ENCODE results near the gene QRICH2. TPM values are rescaled to one million over a fixed set of nuclear protein-coding genes. Genes with fewer than 3 reads are reported as not detected.

QRICH2 gene
- 1 to 10 TPM; 2.3 to 3.1 (median 2.7) TPM for total RNA-seq

- Histone ChIP-seq H3K4me1 (no peaks in the 10 kb centered on the region), H3K36me3 (peaks cover 48% of the 10 kb centered on the region), H3K9me3 (no peaks in the 10 kb centered on the region), H3K4me3 (no peak within 1 kb of the TSS), H3K27ac (no peak within 1 kb of the TSS), H3K27me3 (no peaks in the 10 kb centered on the region)
- no peak for TF ChIP-seq POLR2AphosphoS5 (IDR thresholded peaks at IDR 0.05)
- TF ChIP-seq EP300 (IDR thresholded peaks at IDR 0.05) = no peak
- TF ChIP-seq CTCF (IDR thresholded peaks at IDR 0.05) = no peak
- TF ChIP-seq POLR2A (IDR thresholded peaks at IDR 0.05) = no peak
- no peak for DNase-seq (ENCODE audit: low spot score in 2 of 2)
- 98% methylated on average over 43 of the region's 44 CpGs for WGBS
Measured at GRCh38 chr17:76307966-76308338, at the start of gene QRICH2. Gene QRICH2, minus strand, starts transcription at chr17:76308276. Its CDS starts 278 bp downstream, at chr17:76307998.

- 68% methylated on average over 3 of the region's 6 CpGs for whole genome bisulfite sequencing
- Histone ChIP-seq H3K4me1 (peaks cover 41% of the 10 kb centered on the region), H3K4me3 (no peak overlapping the region), H3K27ac (no peak overlapping the region), H3K9me3 (no peaks in the 10 kb centered on the region), H3K27me3 (no peaks in the 10 kb centered on the region), H3K36me3 (no peaks in the 10 kb centered on the region)
- no peak for DNase-seq (ENCODE audit: low spot score in 2 of 2)
- no peak for TF ChIP-seq POLR2AphosphoS5 (IDR thresholded peaks at IDR 0.05)
- TF ChIP-seq EP300 (IDR thresholded peaks at IDR 0.05) = no peak
- no peak for TF ChIP-seq POLR2A (IDR thresholded peaks at IDR 0.05)
Measured at GRCh38 chr17:76357597-76358158, 49.6 kb upstream of the QRICH2 start.

GRCh38 chr17:76356803-76357456, 48.9 kb upstream of the QRICH2 start:
- no peak for TF ChIP-seq POLR2AphosphoS5 (IDR thresholded peaks at IDR 0.05)
- TF ChIP-seq EP300 (IDR thresholded peaks at IDR 0.05) = no peak
- no peak for TF ChIP-seq POLR2A (IDR thresholded peaks at IDR 0.05)
- no peak for TF ChIP-seq CTCF (IDR thresholded peaks at IDR 0.05)
- 63% methylated on average over 12 of the region's 12 CpGs for WGBS
- no peaks in the 10 kb centered on the region for H3K9me3 ChIP-seq
- H3K27ac ChIP-seq = no peak overlapping the region
- H3K27me3 ChIP-seq = no peaks in the 10 kb centered on the region
- H3K36me3 ChIP-seq = no peaks in the 10 kb centered on the region
- DNase-seq (ENCODE audit: low spot score in 2 of 2) = no peak
- no peak overlapping the region for H3K4me3 ChIP-seq
- peaks cover 38% of the 10 kb centered on the region for H3K4me1 ChIP-seq

GRCh38 chr17:76354747-76355310, 46.8 kb upstream of the QRICH2 start:
- no peaks in the 10 kb centered on the region for H3K27me3 ChIP-seq
- H3K36me3 ChIP-seq = no peaks in the 10 kb centered on the region
- no peaks in the 10 kb centered on the region for H3K9me3 ChIP-seq
- H3K4me3 ChIP-seq = peak overlapping the region; percentile 87
- TF ChIP-seq CTCF (IDR thresholded peaks at IDR 0.05) (no peak), EP300 (IDR thresholded peaks at IDR 0.05) (no peak), POLR2A (IDR thresholded peaks at IDR 0.05) (no peak), POLR2AphosphoS5 (IDR thresholded peaks at IDR 0.05) (no peak)
- no peak overlapping the region for H3K27ac ChIP-seq
- H3K4me1 ChIP-seq = peaks cover 20% of the 10 kb centered on the region
- WGBS = 68% methylated on average over 13 of the region's 13 CpGs
- no peak for DNase-seq (ENCODE audit: low spot score in 2 of 2)

- Histone ChIP-seq H3K36me3 (no peaks in the 10 kb centered on the region), H3K27me3 (no peaks in the 10 kb centered on the region), H3K9me3 (no peaks in the 10 kb centered on the region), H3K4me3 (peak overlapping the region; percentile 87), H3K4me1 (peaks cover 20% of the 10 kb centered on the region), H3K27ac (peak overlapping the region; percentile 85)
- TF ChIP-seq POLR2AphosphoS5 (IDR thresholded peaks at IDR 0.05) (no peak), CTCF (IDR thresholded peaks at IDR 0.05) (no peak)
- DNase-seq (ENCODE audit: low spot score in 2 of 2) = no peak
- WGBS = 2% methylated on average over 18 of the region's 18 CpGs
Measured at GRCh38 chr17:76354317-76354729, 46.2 kb upstream of the QRICH2 start.
